ENCODE measurements around the gene TLX2. TPM values are rescaled to one million over a fixed set of nuclear protein-coding genes. Genes with fewer than 3 reads are reported as not detected.
A peak's percentile ranks its signal among the peaks of the same experiment; 100 is the strongest.

Gene TLX2
- polyA plus RNA-seq, 2 of the 4 experiments (the other 2 are of a cell fraction), result 0.05 to 0.37 TPM

DNA sequence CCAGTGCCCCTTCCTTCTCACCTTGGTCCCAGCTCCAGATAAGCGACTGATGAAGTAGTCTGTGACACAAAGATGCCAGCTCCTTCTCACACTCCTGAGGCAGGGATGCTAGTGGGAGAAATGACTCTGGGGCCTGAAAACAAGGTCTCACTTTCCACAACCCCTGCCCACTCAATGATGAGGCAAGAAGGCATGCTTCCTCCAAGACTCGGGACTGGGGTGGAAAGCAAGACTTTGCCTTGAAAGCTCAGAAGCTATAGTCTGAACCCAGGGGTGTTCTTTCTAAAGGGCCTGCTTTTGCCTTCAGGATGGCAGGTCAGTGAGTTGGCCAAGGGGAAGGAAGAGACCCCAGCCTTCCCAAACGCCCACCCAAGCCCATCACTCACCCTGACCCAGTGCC is 32.8 kb upstream of the TLX2 start:
- POLR2A ChIA-PET, result interaction anchor here (0.6 to 3.1 kb wide), 6 partner anchors 9 to 51 kb away, joined by 3 to 28 read pairs (median 10); partner anchors contain the start of genes AUP1, HTRA2, MRPL53 and PCGF1
- CTCF ChIA-PET, result interaction anchor here (0.7 to 13.8 kb wide), 13 partner anchors 8 to 113 kb away, joined by 3 to 184 read pairs (median 18); partner anchors contain the start of genes AUP1, HTRA2, INO80B and LBX2
- no peaks in the 10 kb centered on the region for H3K9me3 ChIP-seq
- TF ChIP-seq, protein P1, sequence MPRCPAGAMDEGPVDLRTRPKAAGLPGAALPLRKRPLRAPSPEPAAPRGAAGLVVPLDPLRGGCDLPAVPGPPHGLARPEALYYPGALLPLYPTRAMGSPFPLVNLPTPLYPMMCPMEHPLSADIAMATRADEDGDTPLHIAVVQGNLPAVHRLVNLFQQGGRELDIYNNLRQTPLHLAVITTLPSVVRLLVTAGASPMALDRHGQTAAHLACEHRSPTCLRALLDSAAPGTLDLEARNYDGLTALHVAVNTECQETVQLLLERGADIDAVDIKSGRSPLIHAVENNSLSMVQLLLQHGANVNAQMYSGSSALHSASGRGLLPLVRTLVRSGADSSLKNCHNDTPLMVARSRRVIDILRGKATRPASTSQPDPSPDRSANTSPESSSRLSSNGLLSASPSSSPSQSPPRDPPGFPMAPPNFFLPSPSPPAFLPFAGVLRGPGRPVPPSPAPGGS (IDR thresholded peaks at IDR 0.05), result no peak
- TF ChIP-seq FOXS1 (CRISPR knock-in tag; IDR thresholded peaks at IDR 0.05) (no peak), BHLHE40 (IDR thresholded peaks at IDR 0.05; ENCODE audit: low read depth, low read length) (no peak), RAD21 (conservative IDR thresholded peaks at IDR 0.05 in 1 of 2, IDR thresholded peaks at IDR 0.05 in 1 of 2) (no peak), MYC (IDR thresholded peaks at IDR 0.05; ENCODE audit: borderline replicate concordance, low read length) (no peak), RARB (CRISPR knock-in tag; IDR thresholded peaks at IDR 0.05) (no peak), NPAS2 (CRISPR knock-in tag; IDR thresholded peaks at IDR 0.05; ENCODE audit: borderline replicate concordance) (no peak), SMC3 (IDR thresholded peaks at IDR 0.05) (no peak), FOSB (CRISPR knock-in tag; IDR thresholded peaks at IDR 0.05) (no peak)
- TF ChIP-seq, protein P2, sequence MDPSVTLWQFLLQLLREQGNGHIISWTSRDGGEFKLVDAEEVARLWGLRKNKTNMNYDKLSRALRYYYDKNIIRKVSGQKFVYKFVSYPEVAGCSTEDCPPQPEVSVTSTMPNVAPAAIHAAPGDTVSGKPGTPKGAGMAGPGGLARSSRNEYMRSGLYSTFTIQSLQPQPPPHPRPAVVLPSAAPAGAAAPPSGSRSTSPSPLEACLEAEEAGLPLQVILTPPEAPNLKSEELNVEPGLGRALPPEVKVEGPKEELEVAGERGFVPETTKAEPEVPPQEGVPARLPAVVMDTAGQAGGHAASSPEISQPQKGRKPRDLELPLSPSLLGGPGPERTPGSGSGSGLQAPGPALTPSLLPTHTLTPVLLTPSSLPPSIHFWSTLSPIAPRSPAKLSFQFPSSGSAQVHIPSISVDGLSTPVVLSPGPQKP (IDR thresholded peaks at IDR 0.05; ENCODE audit: low read depth, low read length), result no peak
- TF ChIP-seq, protein P3, sequence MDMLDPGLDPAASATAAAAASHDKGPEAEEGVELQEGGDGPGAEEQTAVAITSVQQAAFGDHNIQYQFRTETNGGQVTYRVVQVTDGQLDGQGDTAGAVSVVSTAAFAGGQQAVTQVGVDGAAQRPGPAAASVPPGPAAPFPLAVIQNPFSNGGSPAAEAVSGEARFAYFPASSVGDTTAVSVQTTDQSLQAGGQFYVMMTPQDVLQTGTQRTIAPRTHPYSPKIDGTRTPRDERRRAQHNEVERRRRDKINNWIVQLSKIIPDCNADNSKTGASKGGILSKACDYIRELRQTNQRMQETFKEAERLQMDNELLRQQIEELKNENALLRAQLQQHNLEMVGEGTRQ (IDR thresholded peaks at IDR 0.05), result no peak
- TF ChIP-seq, protein P4, sequence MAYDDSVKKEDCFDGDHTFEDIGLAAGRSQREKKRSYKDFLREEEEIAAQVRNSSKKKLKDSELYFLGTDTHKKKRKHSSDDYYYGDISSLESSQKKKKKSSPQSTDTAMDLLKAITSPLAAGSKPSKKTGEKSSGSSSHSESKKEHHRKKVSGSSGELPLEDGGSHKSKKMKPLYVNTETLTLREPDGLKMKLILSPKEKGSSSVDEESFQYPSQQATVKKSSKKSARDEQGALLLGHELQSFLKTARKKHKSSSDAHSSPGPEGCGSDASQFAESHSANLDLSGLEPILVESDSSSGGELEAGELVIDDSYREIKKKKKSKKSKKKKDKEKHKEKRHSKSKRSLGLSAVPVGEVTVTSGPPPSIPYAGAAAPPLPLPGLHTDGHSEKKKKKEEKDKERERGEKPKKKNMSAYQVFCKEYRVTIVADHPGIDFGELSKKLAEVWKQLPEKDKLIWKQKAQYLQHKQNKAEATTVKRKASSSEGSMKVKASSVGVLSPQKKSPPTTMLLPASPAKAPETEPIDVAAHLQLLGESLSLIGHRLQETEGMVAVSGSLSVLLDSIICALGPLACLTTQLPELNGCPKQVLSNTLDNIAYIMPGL (CRISPR knock-in tag; IDR thresholded peaks at IDR 0.05; ENCODE audit: borderline replicate concordance), result no peak
- no peak for DNase-seq (ENCODE audit: low read depth in 1 of 2, low spot score in 1 of 2)
- peak overlapping the region; percentile 85 to 97; a peak in 5 of 6 replicates for H3K27ac ChIP-seq
- FAIRE-seq, result no peak
- H3K4me1 ChIP-seq, result peaks cover 20% of the 10 kb centered on the region
- peak overlapping the region; percentile 70 for H3K4me3 ChIP-seq
- ATAC-seq, result no peak
- H3K4me2 ChIP-seq, result peak overlapping the region; percentile 96
- whole genome bisulfite sequencing (ENCODE audit: missing lambda C conversion rate), result 55% methylated on average over 3 of the region's 3 CpGs

DNA sequence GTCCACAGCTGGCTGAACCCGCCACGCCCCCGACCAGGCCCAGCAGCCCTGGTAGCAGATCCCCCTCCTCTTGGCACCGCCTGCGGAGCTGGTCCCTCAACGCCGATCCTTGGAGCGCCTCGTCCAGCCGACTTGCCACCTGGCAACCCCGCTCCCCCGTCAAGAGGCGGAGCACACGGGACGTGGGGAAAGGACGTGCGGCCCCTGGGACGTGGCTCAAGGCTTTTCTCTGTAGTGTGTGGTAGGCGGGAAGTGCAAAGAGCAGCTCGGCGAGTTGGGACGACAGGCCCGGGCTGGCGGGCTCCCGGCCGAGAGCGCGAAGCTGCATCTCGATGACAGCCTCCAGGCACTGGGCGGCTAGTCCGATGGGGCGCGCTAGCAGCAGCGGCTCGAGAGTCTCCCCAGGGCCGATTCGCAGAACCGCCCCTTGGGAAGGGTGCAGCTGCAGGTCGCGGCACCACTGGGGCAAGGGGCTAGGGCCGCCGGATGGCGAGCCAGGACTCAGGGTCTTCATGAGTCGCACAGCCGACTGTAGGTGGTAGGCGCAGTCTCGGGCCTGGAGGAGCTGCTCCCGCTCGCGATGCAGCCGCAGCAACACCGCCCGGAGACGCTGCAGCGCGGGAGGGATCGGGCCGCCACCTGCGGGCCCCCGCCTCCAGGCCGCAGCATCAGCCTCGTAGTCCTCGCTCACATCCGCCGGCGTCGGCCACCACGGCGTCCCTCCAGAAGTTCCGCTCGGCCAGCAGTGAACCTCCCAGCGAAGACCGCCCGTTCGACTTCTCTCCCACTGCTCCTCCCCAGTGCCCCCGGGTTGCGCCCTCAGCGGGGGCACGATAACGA is 32.1 kb upstream of the TLX2 start:
- CTCF ChIA-PET, result interaction anchor here (0.7 to 13.8 kb wide), 28 partner anchors 9 to 395 kb away, joined by 3 to 184 read pairs (median 7); partner anchors contain the start of genes AUP1, DQX1, HTRA2 and INO80B
- peak; percentile 64 to 69 for ATAC-seq
- POLR2A ChIA-PET, result interaction anchor here (0.6 to 3.1 kb wide), 17 partner anchors 9 to 109 kb away, joined by 3 to 28 read pairs (median 5); partner anchors contain the start of genes AUP1, HTRA2, INO80B and MOGS
- H3K4me1 ChIP-seq, result peaks cover 20% of the 10 kb centered on the region
- H3K4me3 ChIP-seq, result peak overlapping the region; percentile 70
- peak overlapping the region; percentile 96 for H3K4me2 ChIP-seq
- 11% methylated on average over 49 of the region's 80 CpGs for WGBS (ENCODE audit: missing lambda C conversion rate)
- no peak for FAIRE-seq
- no peaks in the 10 kb centered on the region for H3K9me3 ChIP-seq
- no peak for TF ChIP-seq NFE2L2 (conservative IDR thresholded peaks at IDR 0.05; ENCODE audit: low read length)
- TF ChIP-seq ZC3H11A (IDR thresholded peaks at IDR 0.05), result no peak
- no peak for TF ChIP-seq FOSL2 (IDR thresholded peaks at IDR 0.05)
- TF ChIP-seq FOSL2 (CRISPR knock-in tag; IDR thresholded peaks at IDR 0.05), result no peak
- TF ChIP-seq CEBPB (IDR thresholded peaks at IDR 0.05), result no peak
- TF ChIP-seq, protein P5, sequence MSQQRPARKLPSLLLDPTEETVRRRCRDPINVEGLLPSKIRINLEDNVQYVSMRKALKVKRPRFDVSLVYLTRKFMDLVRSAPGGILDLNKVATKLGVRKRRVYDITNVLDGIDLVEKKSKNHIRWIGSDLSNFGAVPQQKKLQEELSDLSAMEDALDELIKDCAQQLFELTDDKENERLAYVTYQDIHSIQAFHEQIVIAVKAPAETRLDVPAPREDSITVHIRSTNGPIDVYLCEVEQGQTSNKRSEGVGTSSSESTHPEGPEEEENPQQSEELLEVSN (IDR thresholded peaks at IDR 0.05; ENCODE audit: borderline replicate concordance, low read depth), result peak; percentile 62
- 0 out of 2 replicates have a peak, but pooled peaks have one; percentile 10 for TF ChIP-seq TFCP2L1 (CRISPR knock-in tag; IDR thresholded peaks at IDR 0.05)
- peak overlapping the region; percentile 85 to 97 for H3K27ac ChIP-seq
- no peak for DNase-seq (ENCODE audit: low read depth in 1 of 2, low spot score in 1 of 2)

Data from A549 (cell line).